ENCODE results near the gene RNPS1. TPM values are rescaled to one million over a fixed set of nuclear protein-coding genes. Genes with fewer than 3 reads are reported as not detected.

RNPS1 gene
- total RNA-seq, 1 experiment from 2014 or later = 250 TPM

DNA sequence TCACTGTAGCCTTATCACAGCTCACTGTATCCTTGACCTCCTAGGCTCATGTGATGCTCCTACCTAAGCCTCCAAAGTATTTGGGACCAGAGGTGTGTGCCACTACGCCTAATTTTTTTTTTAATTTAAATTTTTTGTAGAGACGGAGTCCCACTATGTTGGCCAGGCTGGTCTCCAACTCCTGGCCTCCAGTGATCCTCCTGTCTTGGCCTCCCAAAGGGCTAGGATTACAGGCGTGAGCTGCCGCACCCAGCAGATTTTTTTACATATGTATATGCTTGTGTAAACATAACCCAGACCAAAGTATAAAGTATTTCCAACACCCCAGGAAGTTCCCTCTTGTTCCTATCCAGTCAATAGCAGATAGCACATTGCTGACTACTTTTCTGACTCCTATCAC lies 51.6 kb downstream of the RNPS1 start:
- no TSS peak for BruUV-seq (replicated peaks)
- H3K36me3 ChIP-seq (ENCODE audit: low read depth) = no peaks in the 10 kb centered on the region
- TF ChIP-seq, protein P1, sequence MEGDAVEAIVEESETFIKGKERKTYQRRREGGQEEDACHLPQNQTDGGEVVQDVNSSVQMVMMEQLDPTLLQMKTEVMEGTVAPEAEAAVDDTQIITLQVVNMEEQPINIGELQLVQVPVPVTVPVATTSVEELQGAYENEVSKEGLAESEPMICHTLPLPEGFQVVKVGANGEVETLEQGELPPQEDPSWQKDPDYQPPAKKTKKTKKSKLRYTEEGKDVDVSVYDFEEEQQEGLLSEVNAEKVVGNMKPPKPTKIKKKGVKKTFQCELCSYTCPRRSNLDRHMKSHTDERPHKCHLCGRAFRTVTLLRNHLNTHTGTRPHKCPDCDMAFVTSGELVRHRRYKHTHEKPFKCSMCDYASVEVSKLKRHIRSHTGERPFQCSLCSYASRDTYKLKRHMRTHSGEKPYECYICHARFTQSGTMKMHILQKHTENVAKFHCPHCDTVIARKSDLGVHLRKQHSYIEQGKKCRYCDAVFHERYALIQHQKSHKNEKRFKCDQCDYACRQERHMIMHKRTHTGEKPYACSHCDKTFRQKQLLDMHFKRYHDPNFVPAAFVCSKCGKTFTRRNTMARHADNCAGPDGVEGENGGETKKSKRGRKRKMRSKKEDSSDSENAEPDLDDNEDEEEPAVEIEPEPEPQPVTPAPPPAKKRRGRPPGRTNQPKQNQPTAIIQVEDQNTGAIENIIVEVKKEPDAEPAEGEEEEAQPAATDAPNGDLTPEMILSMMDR (conservative IDR thresholded peaks at IDR 0.05) = no peak
- no peak for TF ChIP-seq EZH2 (IDR thresholded peaks at IDR 0.05; ENCODE audit: low read depth)
- H3K4me2 ChIP-seq = peak overlapping the region; percentile 81
- no peaks in the 10 kb centered on the region for H3K9me2 ChIP-seq (ENCODE audit: insufficient read depth)
- H2AFZ ChIP-seq = no peak overlapping the region
- H3K27me3 ChIP-seq (ENCODE audit: insufficient read depth, low read depth) = no peaks in the 10 kb centered on the region
- intact Hi-C loops (cut with micrococcal nuclease; ENCODE audit: unreplicated experiment) = no loop called here
- no peak for DNase-seq
- peak overlapping the region; percentile 92 for H3K27ac ChIP-seq
- peaks cover 19% of the 10 kb centered on the region; the same call in 1 of the 2 replicates for H4K20me1 ChIP-seq (ENCODE audit: insufficient read depth)
- peak overlapping the region; percentile 77 for H3K4me3 ChIP-seq
- H3F3A ChIP-seq (ENCODE audit: insufficient read depth, low read depth) = peaks cover 38% of the 10 kb centered on the region
- H3K79me2 ChIP-seq (ENCODE audit: low read depth) = peaks cover 25% of the 10 kb centered on the region
- H3K9me3 ChIP-seq (ENCODE audit: insufficient read depth, low read depth) = no peaks in the 10 kb centered on the region
- H3K4me1 ChIP-seq (replicated peaks; ENCODE audit: insufficient read depth) = peaks cover 28% of the 10 kb centered on the region
- ChIA-PET CTCF (no interaction called here), POLR2A (ENCODE audit: unreplicated experiment) (interaction anchor here (0.7 kb wide), 1 partner anchor 72 kb away, joined by 5 read pairs; no protein-coding TSS in a partner anchor)

DNA sequence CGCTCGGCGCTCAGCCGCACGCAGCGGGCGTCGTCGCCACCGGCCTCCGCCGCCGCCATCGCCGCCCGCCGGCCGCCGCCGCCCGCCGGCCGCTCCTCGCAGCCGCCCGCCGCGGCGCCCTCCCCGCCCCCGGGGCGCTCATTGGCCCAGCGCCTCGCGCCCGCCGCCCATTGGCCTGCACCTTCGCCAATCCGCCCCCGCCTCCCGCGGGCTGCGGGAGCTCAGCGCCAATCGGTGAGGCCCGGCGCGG lies 53.3 kb downstream of the RNPS1 start, which contains the start of gene PGP:
TSS of gene PGP (minus strand) at position 122 of the 250 bp plus-strand sequence. CDS start at position 59, 63 bp downstream.
- Histone ChIP-seq H2AFZ (peak within 1 kb of the TSS; percentile 87), H3K4me3 (peak within 1 kb of the TSS; percentile 85), H3K9me3 (ENCODE audit: insufficient read depth, low read depth) (no peaks in the 10 kb centered on the region), H3K36me3 (ENCODE audit: low read depth) (no peaks in the 10 kb centered on the region), H3K27ac (peak within 1 kb of the TSS; percentile 92), H3K79me2 (ENCODE audit: low read depth) (peaks cover 25% of the 10 kb centered on the region), H4K20me1 (ENCODE audit: insufficient read depth) (peaks cover 19% of the 10 kb centered on the region; the same call in 1 of the 2 replicates), H3K4me2 (peak within 1 kb of the TSS; percentile 99), H3K9me2 (ENCODE audit: insufficient read depth) (no peaks in the 10 kb centered on the region), H3K27me3 (ENCODE audit: insufficient read depth, low read depth) (no peaks in the 10 kb centered on the region), H3K4me1 (replicated peaks; ENCODE audit: insufficient read depth) (peaks cover 28% of the 10 kb centered on the region), H3F3A (ENCODE audit: insufficient read depth, low read depth) (peaks cover 53% of the 10 kb centered on the region)
- ChIA-PET POLR2A (ENCODE audit: unreplicated experiment) (interaction anchor here (0.6 to 1.9 kb wide), 4 partner anchors 60 to 318 kb away, joined by 3 to 16 read pairs (median 7); partner anchors contain the start of genes TBC1D24 and TRAF7), CTCF (interaction anchor here (1.0 kb wide), 1 partner anchor 20 kb away, joined by 4 read pairs; no protein-coding TSS in a partner anchor)
- no peak for TF ChIP-seq EZH2 (IDR thresholded peaks at IDR 0.05; ENCODE audit: low read depth)
- TF ChIP-seq, protein P1 (conservative IDR thresholded peaks at IDR 0.05) = no peak
- intact Hi-C loops (cut with micrococcal nuclease; ENCODE audit: unreplicated experiment) = loop anchor here (1.0 to 5.0 kb wide), 2 partner anchors 38 to 59 kb away; partner anchors contain the start of genes ECI1 and TRAF7
- no peak for DNase-seq
- BruUV-seq (replicated peaks) = no TSS peak

DNA sequence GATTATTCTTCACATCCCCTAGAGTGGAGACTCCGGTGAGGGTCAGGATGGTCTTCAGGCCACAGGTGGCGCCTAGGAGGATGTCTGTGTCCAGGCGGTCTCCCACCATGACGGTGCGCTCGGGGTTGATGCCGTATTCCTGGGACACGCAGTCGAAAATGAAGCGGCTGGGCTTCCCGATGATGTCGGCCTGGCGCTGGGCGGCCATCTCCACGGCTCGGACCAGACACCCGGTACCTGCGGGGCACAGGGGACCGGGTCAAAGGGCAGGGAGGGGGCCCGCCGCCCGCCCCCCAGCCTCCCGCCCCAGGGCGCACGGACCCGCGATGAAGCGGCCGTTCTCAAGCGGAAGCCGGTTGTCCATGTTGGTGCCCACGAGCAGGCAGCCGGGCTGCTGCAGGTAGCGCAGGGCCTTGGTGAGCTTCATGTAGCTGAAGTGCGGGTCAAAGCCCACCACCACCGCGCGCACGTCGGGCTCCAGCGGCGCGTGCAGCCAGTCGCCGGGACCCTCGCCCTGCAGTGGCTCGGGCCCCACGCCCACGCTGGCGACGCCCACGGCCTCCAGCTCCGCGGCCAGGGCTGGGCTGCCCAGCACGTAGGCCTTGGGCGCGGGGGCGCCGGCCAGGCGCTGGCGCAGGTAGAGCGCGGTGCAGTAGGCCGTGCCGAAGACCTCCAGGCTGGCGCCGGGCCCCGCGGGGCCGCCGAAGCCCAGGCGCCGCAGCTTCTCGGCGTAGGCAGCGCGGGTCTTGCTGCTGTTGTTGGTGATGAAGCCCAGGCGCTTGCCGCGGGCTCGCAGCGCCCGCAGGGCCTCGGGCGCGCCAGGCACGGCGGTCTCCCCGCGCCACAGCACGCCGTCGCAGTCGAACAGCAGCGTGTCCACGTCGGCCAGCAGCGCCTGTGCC lies 53.9 kb downstream of the RNPS1 start:
- ChIA-PET POLR2A (ENCODE audit: unreplicated experiment) (interaction anchor here (0.6 to 1.9 kb wide), 4 partner anchors 59 to 319 kb away, joined by 3 to 16 read pairs (median 7); partner anchors contain the start of genes TBC1D24 and TRAF7), CTCF (interaction anchor here (1.0 kb wide), 1 partner anchor 19 kb away, joined by 4 read pairs; no protein-coding TSS in a partner anchor)
- Histone ChIP-seq H3K36me3 (ENCODE audit: low read depth) (no peaks in the 10 kb centered on the region), H3K9me3 (ENCODE audit: insufficient read depth, low read depth) (no peaks in the 10 kb centered on the region), H2AFZ (no peak overlapping the region; the same call in 1 of the 2 replicates), H3K4me3 (peak overlapping the region; percentile 85), H3K4me1 (replicated peaks; ENCODE audit: insufficient read depth) (peaks cover 28% of the 10 kb centered on the region), H3K27me3 (ENCODE audit: insufficient read depth, low read depth) (no peaks in the 10 kb centered on the region), H3K27ac (no peak overlapping the region), H3K79me2 (ENCODE audit: low read depth) (peaks cover 25% of the 10 kb centered on the region), H3F3A (ENCODE audit: insufficient read depth, low read depth) (peaks cover 53% of the 10 kb centered on the region), H3K9me2 (ENCODE audit: insufficient read depth) (no peaks in the 10 kb centered on the region), H4K20me1 (ENCODE audit: insufficient read depth) (peaks cover 19% of the 10 kb centered on the region; the same call in 1 of the 2 replicates), H3K4me2 (peak overlapping the region; percentile 99)
- no peak for DNase-seq
- TF ChIP-seq EZH2 (IDR thresholded peaks at IDR 0.05; ENCODE audit: low read depth) = no peak
- TF ChIP-seq, protein P1 (conservative IDR thresholded peaks at IDR 0.05) = no peak
- BruUV-seq (replicated peaks) = no TSS peak
- intact Hi-C loops (cut with micrococcal nuclease; ENCODE audit: unreplicated experiment) = loop anchor here (1.0 to 5.0 kb wide), 2 partner anchors 38 to 59 kb away; partner anchors contain the start of genes ECI1 and TRAF7

Measured in PC-9 (cell line).